H1 (cell line): ENCODE measurements around the gene DAND5. TPM values are rescaled to one million over a fixed set of nuclear protein-coding genes. Genes with fewer than 3 reads are reported as not detected.

ENCODE experiments used
- CTCF ChIA-PET: fragments of 300-600 bp; sonication (Branson Sonifier 250); formaldehyde crosslinking; loops from one replicate; lab custom pipeline; 2021; ENCODE audit not compliant: partially characterized antibody; lab: Charles Lee
- POLR2A ChIA-PET: fragments of 300-600 bp; sonication (Branson Sonifier 250); formaldehyde crosslinking; loops from one replicate; lab custom pipeline; 2021; ENCODE audit warnings: inconsistent platforms; ENCODE audit not compliant: partially characterized antibody; lab: Charles Lee
- DNase-seq, 2 experiments: peaks; one replicate each; pipeline versions ENCODE4 v3.0.0 to v3.0.0-alpha.2; 2010 to 2022; ENCODE audit warnings: low spot score in 2 of 2, low read depth in 1 of 2, mixed read lengths in 1 of 2
- FAIRE-seq: peaks from 2 replicates; lab custom pipeline; 2011; peaks lifted over from hg19 to GRCh38; lab: Jason Lieb, UNC
- H2AFZ ChIP-seq: 2 replicates; pipeline ENCODE4 v1.8.1; 2012; ENCODE audit warnings: low read length, inconsistent platforms
- H2AK5ac ChIP-seq: 2 replicates; pipeline ENCODE4 v1.6.1; 2013; ENCODE audit warnings: low read depth, low read length
- H2BK120ac ChIP-seq: replicated peaks from 2 replicates; pipeline ENCODE3; 2013; ENCODE audit warnings: low read depth, low read length, inconsistent platforms
- H2BK12ac ChIP-seq: 2 replicates; pipeline ENCODE4 v1.6.1; 2013; ENCODE audit warnings: low read depth, low read length
- H2BK15ac ChIP-seq: 2 replicates; pipeline ENCODE4 v1.6.1; 2013; ENCODE audit warnings: low read length
- H2BK20ac ChIP-seq: 2 replicates; pipeline ENCODE4 v1.6.1; 2013; ENCODE audit warnings: low read length
- H2BK5ac ChIP-seq: 2 replicates; pipeline ENCODE4 v1.6.1; 2013; ENCODE audit warnings: low read depth, low read length
- H3K14ac ChIP-seq: 2 replicates; pipeline ENCODE4 v1.6.1; 2013; ENCODE audit warnings: inconsistent platforms; ENCODE audit not compliant: insufficient read length
- H3K18ac ChIP-seq: 2 replicates; pipeline ENCODE4 v1.6.1; 2013; ENCODE audit warnings: low read length; ENCODE audit errors: extremely low read depth
- H3K23ac ChIP-seq: 2 replicates; pipeline ENCODE4 v1.6.1; 2013; ENCODE audit warnings: inconsistent platforms; ENCODE audit not compliant: insufficient read length
- H3K23me2 ChIP-seq: 2 replicates; pipeline ENCODE4 v1.6.1; 2013; ENCODE audit warnings: low read depth, low read length
- H3K27ac ChIP-seq: 2 replicates; pipeline ENCODE4 v1.6.1; 2011; ENCODE audit warnings: low read depth, low read length, inconsistent platforms
- H3K27me3 ChIP-seq, 4 experiments: replicated peaks in 1 of 4; 1 replicate in 1 of 4; 2 replicates in 3 of 4; pipeline versions ENCODE4 v1.6.1 to v1.8.1; 2011 to 2013; ENCODE audit warnings: low read length in 3 of 4, mild to moderate bottlenecking in 3 of 4, inconsistent platforms in 2 of 4, mixed read lengths in 2 of 4, moderate library complexity in 1 of 4; ENCODE audit not compliant: control insufficient read depth in 3 of 4, insufficient read depth in 3 of 4; ENCODE audit errors: extremely low read depth in 1 of 4
- H3K36me3 ChIP-seq, 4 experiments: 2 replicates each; pipeline versions ENCODE4 v1.6.1 to v1.8.1; 2011 to 2013; ENCODE audit warnings: mild to moderate bottlenecking in 4 of 4, low read length in 3 of 4, moderate library complexity in 2 of 4, control low read depth in 1 of 4, inconsistent platforms in 1 of 4; ENCODE audit not compliant: insufficient read depth in 4 of 4, control insufficient read depth in 2 of 4
- H3K4ac ChIP-seq: replicated peaks from 2 replicates; pipeline ENCODE3; 2013; ENCODE audit warnings: low read length, low read depth, mixed read lengths, inconsistent platforms; ENCODE audit not compliant: insufficient read length
- H3K4me1 ChIP-seq, 4 experiments: replicated peaks in 1 of 4; 1 replicate in 1 of 4; 2 replicates in 3 of 4; pipeline versions ENCODE4 v1.6.1 to v1.8.1; 2011 to 2013; ENCODE audit warnings: low read length in 3 of 4, inconsistent platforms in 2 of 4, mixed read lengths in 1 of 4; ENCODE audit not compliant: insufficient read depth in 4 of 4, control insufficient read depth in 3 of 4
- H3K4me2 ChIP-seq, 2 experiments: 2 replicates each; pipeline versions ENCODE4 v1.6.1 to v1.8.1; 2011 to 2013; ENCODE audit warnings: low read depth in 2 of 2, low read length in 2 of 2, control low read depth in 1 of 2, inconsistent platforms in 1 of 2, mild to moderate bottlenecking in 1 of 2; ENCODE audit not compliant: insufficient read depth in 1 of 2
- H3K4me3 ChIP-seq, 4 experiments: fragments of 200-600, 300-600 bp in 1 of 4; sonication (generic), shearing (Covaris generic), sonication (Bioruptor Twin) in 1 of 4; 2 replicates each; pipeline versions ENCODE4 v1.5.1 to v1.8.1; 2011 to 2016; ENCODE audit warnings: low read length in 4 of 4, low read depth in 3 of 4, control low read depth in 2 of 4, inconsistent platforms in 2 of 4, mild to moderate bottlenecking in 2 of 4, mixed read lengths in 1 of 4, moderate library complexity in 1 of 4; ENCODE audit not compliant: insufficient read depth in 2 of 4; ENCODE audit errors: extremely low read depth in 1 of 4
- H3K56ac ChIP-seq: replicated peaks from 2 replicates; pipeline ENCODE3; 2013; ENCODE audit warnings: low read depth, mild to moderate bottlenecking, mixed read lengths, low read length, inconsistent platforms; ENCODE audit not compliant: insufficient read length
- H3K79me1 ChIP-seq: 2 replicates; pipeline ENCODE4 v1.6.1; 2013; ENCODE audit warnings: low read depth, low read length, control low read depth
- H3K79me2 ChIP-seq, 2 experiments: 2 replicates each; pipeline versions ENCODE4 v1.6.1 to v1.8.1; 2012 to 2013; ENCODE audit warnings: low read length in 2 of 2, mild to moderate bottlenecking in 2 of 2, inconsistent platforms in 1 of 2; ENCODE audit not compliant: insufficient read depth in 2 of 2, control insufficient read depth in 1 of 2
- H3K9ac ChIP-seq, 4 experiments: replicated peaks in 1 of 4; 1 replicate in 1 of 4; 2 replicates in 3 of 4; pipeline versions ENCODE4 v1.6.1 to v1.8.1; 2011 to 2013; ENCODE audit warnings: low read depth in 3 of 4, low read length in 3 of 4, control low read depth in 2 of 4, mild to moderate bottlenecking in 2 of 4, moderate library complexity in 2 of 4, inconsistent platforms in 1 of 4; ENCODE audit errors: extremely low read depth in 1 of 4
- H3K9me3 ChIP-seq, 2 experiments: 2 replicates each; pipeline versions ENCODE4 v1.6.1 to v1.8.1; 2012 to 2013; ENCODE audit warnings: mild to moderate bottlenecking in 2 of 2, moderate library complexity in 2 of 2, control low read depth in 1 of 2, inconsistent platforms in 1 of 2, low read depth in 1 of 2, low read length in 1 of 2, mixed read lengths in 1 of 2; ENCODE audit not compliant: insufficient read depth in 2 of 2
- H4K20me1 ChIP-seq, 2 experiments: replicated peaks in 1 of 2; 2 replicates each; pipeline versions ENCODE3 to v1.8.1; 2011 to 2013; ENCODE audit warnings: inconsistent platforms in 2 of 2, low read length in 2 of 2, mild to moderate bottlenecking in 1 of 2; ENCODE audit not compliant: insufficient read depth in 2 of 2, control insufficient read depth in 1 of 2
- H4K5ac ChIP-seq: 2 replicates; pipeline ENCODE4 v1.6.1; 2013; ENCODE audit warnings: low read length, low read depth, mixed read lengths, inconsistent platforms; ENCODE audit not compliant: insufficient read length
- H4K8ac ChIP-seq: 2 replicates; pipeline ENCODE4 v1.8.0; 2013; ENCODE audit warnings: mild to moderate bottlenecking, moderate library complexity, low read length, inconsistent platforms; ENCODE audit not compliant: insufficient read depth; ENCODE audit errors: extremely low read depth
- H4K91ac ChIP-seq: replicated peaks from 2 replicates; pipeline ENCODE3; 2013; ENCODE audit warnings: low read length, mixed read lengths, inconsistent platforms; ENCODE audit not compliant: insufficient read length
- ASH2L ChIP-seq: fragments of 200-600, 300-600 bp; sonication (generic); IDR thresholded peaks from one replicate; pipeline ENCODE4 v1.7.1; 2017; ENCODE audit warnings: low read length
- CTBP2 ChIP-seq: IDR thresholded peaks from 2 replicates; pipeline ENCODE4 v1.7.0; 2011; ENCODE audit warnings: borderline replicate concordance, mild to moderate bottlenecking, moderate library complexity, mixed read lengths, low read length; ENCODE audit not compliant: insufficient read depth, insufficient read length
- WGBS, 2 experiments: shearing (Covaris generic) in 1 of 2; methylation state at CpG; one replicate each; pipeline versions ENCODE4 v1.1.6 to v1.1.7; 2013 to 2015; ENCODE audit warnings: low lambda C conversion rate in 2 of 2, mixed read lengths in 2 of 2, inconsistent platforms in 1 of 2, low coverage in 1 of 2, missing lambda C conversion rate in 1 of 2; ENCODE audit not compliant: insufficient replicate concordance in 2 of 2, insufficient coverage in 1 of 2, insufficient read length in 1 of 2; ENCODE audit errors: extremely low coverage in 1 of 2, missing lambda C conversion rate in 1 of 2; 5-methylcytosine and 5-hydroxymethylcytosine counted together
- microRNA-seq, 2 experiments: library from miRNA; unstranded; fragments of <30 nt; microRNA quantifications; one replicate each; pipeline versions ENCODE4 to v1.2.0, GENCODE V29; 2016 to 2020; ENCODE audit warnings: borderline microRNAs expressed in 2 of 2, borderline number of aligned reads in 2 of 2, borderline replicate concordance in 1 of 2
- polyA plus RNA-seq, 7 experiments: library from polyadenylated mRNA; depleted of rRNA in 3 of 7; stranded (reverse) in 5 of 7; unstranded in 2 of 7; fragments of >200 nt in 5 of 7; fragments of 200-250 nt in 2 of 7; gene quantifications; 1 replicate in 5 of 7; 2 replicates in 1 of 7; 4 replicates in 1 of 7; pipeline versions ENCODE4 v1.2.1 to v1.2.3, GENCODE V29; 2011 to 2013; ENCODE audit warnings: missing spikeins in 2 of 7, mixed read lengths in 2 of 7
- small RNA-seq: library from polyadenylated mRNA; stranded (forward); fragments of <200 nt; extraction: miRNeasy Mini kit (QIAGEN cat#:217004); gene quantifications from one replicate; pipeline ENCODE3, GENCODE V24; 2013; ENCODE audit not compliant: insufficient read depth
- total RNA-seq: library from RNA; stranded (reverse); fragmentation: NEBNext Ultra II Directional; extraction: Animal tissue kit (Norgen Biotek cat#: 25700); gene quantifications from 2 replicates; pipeline ENCODE4 v1.2.1, GENCODE V29; 2021

Gene DAND5
- total and polyA plus RNA-seq, 2 of the 8 experiments (the other 6 are each of a cell fraction or from before 2014, with no cell fraction given) = 0.14 to 0.17 TPM

GRCh38 chr19:13023656-13024055 lies 54.3 kb downstream of the DAND5 start:
- no peak overlapping the region for H3K4ac ChIP-seq
- H3K79me1 ChIP-seq = no peaks in the 10 kb centered on the region
- FAIRE-seq (no peak), DNase-seq (no peak)
- no peak overlapping the region for H3K23ac ChIP-seq
- H2BK5ac ChIP-seq = no peak overlapping the region
- no peak overlapping the region for H3K56ac ChIP-seq
- H2BK15ac ChIP-seq = no peak overlapping the region
- no peak overlapping the region for H3K18ac ChIP-seq
- H3K9ac ChIP-seq = no peak overlapping the region
- H3K4me2 ChIP-seq = peak overlapping the region in 1 of 2 experiments; percentile 65; a peak in 3 of 4 replicates
- H3K14ac ChIP-seq = no peak overlapping the region
- H2BK12ac ChIP-seq = no peak overlapping the region
- WGBS, 2 experiments = 0% methylated on average over 3 of the region's 8 CpGs; no CpG with 5 or more reads in 1 of the 2 experiments
- no peak overlapping the region for H2AK5ac ChIP-seq
- H3K23me2 ChIP-seq = peaks cover 2% of the 10 kb centered on the region; the same call in 1 of the 2 replicates
- ChIA-PET POLR2A (interaction anchor here (0.9 to 3.2 kb wide), 4 partner anchors 10 to 38 kb away, joined by 3 to 17 read pairs (median 10); no protein-coding TSS in a partner anchor), CTCF (interaction anchor here (0.6 to 15.0 kb wide), 5 partner anchors 10 to 1232 kb away, joined by 3 to 760 read pairs (median 9); no protein-coding TSS in a partner anchor)
- H3K27me3 ChIP-seq = peaks cover 81 to 98% (median 96%) of the 10 kb centered on the region in 4 experiments
- H3K79me2 ChIP-seq = no peaks in the 10 kb centered on the region
- peaks cover 0 to 2% (median 0%) of the 10 kb centered on the region in 4 experiments; a peak in 1 of 8 replicates for H3K36me3 ChIP-seq
- H4K20me1 ChIP-seq = peaks cover 3 to 25% of the 10 kb centered on the region in 2 experiments
- TF ChIP-seq CTBP2 (no peak), ASH2L (peak; percentile 0)
- no peak overlapping the region for H4K8ac ChIP-seq
- H3K4me3 ChIP-seq = peak overlapping the region in 1 of 4 experiments; percentile 46; a peak in 1 of 8 replicates
- no peaks in the 10 kb centered on the region for H3K9me3 ChIP-seq
- H2AFZ ChIP-seq = no peak overlapping the region
- peaks cover 9 to 31% (median 26%) of the 10 kb centered on the region in 4 experiments for H3K4me1 ChIP-seq
- H3K27ac ChIP-seq = no peak overlapping the region
- no peak overlapping the region for H4K5ac ChIP-seq
- H2BK120ac ChIP-seq = no peak overlapping the region
- no peak overlapping the region for H2BK20ac ChIP-seq
- no peak overlapping the region for H4K91ac ChIP-seq

Small RNAs within 50 kb of the gene (microRNA-seq; reads per million reads assigned to microRNA genes)
- gene MIR5695 = 0 reads per million in 2 experiments
- gene MIR6515 = 0 to 0.41 reads per million in 2 experiments

Small RNAs within 50 kb of the gene (small RNA-seq; reads per million reads assigned to genes)
- gene MIR5695 (not detected), gene MIR6515 (3.1 reads per million, percentile 39 among the genes with 10 or more reads in this experiment)

Other genes starting within 250 kb of the DAND5 start
- 110 and 112 TPM in 2 replicates for gene TNPO2, start 245.6 kb upstream of the DAND5 start, total RNA-seq
- 121 and 136 TPM in 2 replicates for gene TNPO2, start 245.6 kb upstream of the DAND5 start, polyA plus RNA-seq (2011; rRNA removed)
- 149 and 156 TPM in 2 replicates for gene TRIR, start 234.9 kb upstream of the DAND5 start, total RNA-seq
- 130 and 167 TPM in 2 replicates for gene TRIR, start 234.9 kb upstream of the DAND5 start, polyA plus RNA-seq (2011; rRNA removed)
- 105 and 106 TPM in 2 replicates for gene GET3, start 232.1 kb upstream of the DAND5 start, total RNA-seq
- gene GET3, start 232.1 kb upstream of the DAND5 start, polyA plus RNA-seq (2011; rRNA removed) = 297 and 304 TPM in 2 replicates
- gene BEST2, start 217.8 kb upstream of the DAND5 start, total RNA-seq = 4.6 TPM in 2 replicates
- 7.3 and 11.6 TPM in 2 replicates for gene BEST2, start 217.8 kb upstream of the DAND5 start, polyA plus RNA-seq (2011; rRNA removed)
- gene HOOK2, start 194.0 kb upstream of the DAND5 start, total RNA-seq = 59.3 and 63.2 TPM in 2 replicates
- 23.8 and 39.2 TPM in 2 replicates for gene HOOK2, start 194.0 kb upstream of the DAND5 start, polyA plus RNA-seq (2011; rRNA removed)
- 7.4 and 8.6 TPM in 2 replicates for gene JUNB, start 178.1 kb upstream of the DAND5 start, total RNA-seq
- 10.0 and 14.1 TPM in 2 replicates for gene JUNB, start 178.1 kb upstream of the DAND5 start, polyA plus RNA-seq (2011; rRNA removed)
- 380 and 404 TPM in 2 replicates for gene PRDX2, start 167.8 kb upstream of the DAND5 start, total RNA-seq
- gene PRDX2, start 167.8 kb upstream of the DAND5 start, polyA plus RNA-seq (2011; rRNA removed) = 748 and 904 TPM in 2 replicates
- gene THSD8, start 167.5 kb upstream of the DAND5 start, total RNA-seq = 41.3 and 42.3 TPM in 2 replicates
- 3.4 and 8.2 TPM in 2 replicates for gene THSD8, start 167.5 kb upstream of the DAND5 start, polyA plus RNA-seq (2011; rRNA removed)
- gene RNASEH2A, start 163.0 kb upstream of the DAND5 start, total RNA-seq = 67.5 and 67.9 TPM in 2 replicates
- 120 and 141 TPM in 2 replicates for gene RNASEH2A, start 163.0 kb upstream of the DAND5 start, polyA plus RNA-seq (2011; rRNA removed)
- gene RTBDN, start 135.0 kb upstream of the DAND5 start, total RNA-seq = 4.8 and 5.8 TPM in 2 replicates
- 4.0 and 4.4 TPM in 2 replicates for gene RTBDN, start 135.0 kb upstream of the DAND5 start, polyA plus RNA-seq (2011; rRNA removed)
- gene MAST1, start 131.1 kb upstream of the DAND5 start, total RNA-seq = 25.2 and 28.3 TPM in 2 replicates
- gene MAST1, start 131.1 kb upstream of the DAND5 start, polyA plus RNA-seq (2011; rRNA removed) = 15.6 and 27.5 TPM in 2 replicates
- gene DNASE2, start 88.1 kb upstream of the DAND5 start, total RNA-seq = 32.9 and 33.2 TPM in 2 replicates
- 48.2 and 58.2 TPM in 2 replicates for gene DNASE2, start 88.1 kb upstream of the DAND5 start, polyA plus RNA-seq (2011; rRNA removed)
- 0.59 and 0.84 TPM in 2 replicates for gene KLF1, start 82.4 kb upstream of the DAND5 start, total RNA-seq
- gene KLF1, start 82.4 kb upstream of the DAND5 start, polyA plus RNA-seq (2011; rRNA removed) = 0.91 and 1.0 TPM in 2 replicates
- gene GCDH, start 78.4 kb upstream of the DAND5 start, total RNA-seq = 63.8 and 67.3 TPM in 2 replicates
- 89.4 and 134 TPM in 2 replicates for gene GCDH, start 78.4 kb upstream of the DAND5 start, polyA plus RNA-seq (2011; rRNA removed)
- gene SYCE2, start 50.3 kb upstream of the DAND5 start, total RNA-seq = 0.46 and 0.97 TPM in 2 replicates
- gene SYCE2, start 50.3 kb upstream of the DAND5 start, polyA plus RNA-seq (2011; rRNA removed) = 0.69 and 0.71 TPM in 2 replicates
- gene FARSA, start 35.9 kb upstream of the DAND5 start, total RNA-seq = 103 and 108 TPM in 2 replicates
- gene FARSA, start 35.9 kb upstream of the DAND5 start, polyA plus RNA-seq (2011; rRNA removed) = 61.0 and 100 TPM in 2 replicates
- 1,155 and 1,177 TPM in 2 replicates for gene CALR, start 31.0 kb upstream of the DAND5 start, total RNA-seq
- 418 and 591 TPM in 2 replicates for gene CALR, start 31.0 kb upstream of the DAND5 start, polyA plus RNA-seq (2011; rRNA removed)
- gene RAD23A, start 23.7 kb upstream of the DAND5 start, total RNA-seq = 73.3 and 76.1 TPM in 2 replicates
- 40.0 and 80.1 TPM in 2 replicates for gene RAD23A, start 23.7 kb upstream of the DAND5 start, polyA plus RNA-seq (2011; rRNA removed)
- 42.2 and 45.5 TPM in 2 replicates for gene GADD45GIP1, start 12.4 kb upstream of the DAND5 start, total RNA-seq
- gene GADD45GIP1, start 12.4 kb upstream of the DAND5 start, polyA plus RNA-seq (2011; rRNA removed) = 42.6 and 58.5 TPM in 2 replicates
- 0.20 and 0.27 TPM in 2 replicates for gene NFIX, start 25.9 kb downstream of the DAND5 start, total RNA-seq
- gene NFIX, start 25.9 kb downstream of the DAND5 start, polyA plus RNA-seq (2011; rRNA removed) = 0.03 and 0.08 TPM in 2 replicates
- 0.58 and 0.65 TPM in 2 replicates for gene LYL1, start 133.3 kb downstream of the DAND5 start, total RNA-seq
- gene LYL1, start 133.3 kb downstream of the DAND5 start, polyA plus RNA-seq (2011; rRNA removed) = 0.76 and 1.0 TPM in 2 replicates
- gene TRMT1, start 147.2 kb downstream of the DAND5 start, total RNA-seq = 96.6 and 99.3 TPM in 2 replicates
- 77.4 and 118 TPM in 2 replicates for gene TRMT1, start 147.2 kb downstream of the DAND5 start, polyA plus RNA-seq (2011; rRNA removed)
- 226 and 234 TPM in 2 replicates for gene NACC1, start 148.7 kb downstream of the DAND5 start, total RNA-seq
- gene NACC1, start 148.7 kb downstream of the DAND5 start, polyA plus RNA-seq (2011; rRNA removed) = 301 and 541 TPM in 2 replicates
- gene STX10, start 180.8 kb downstream of the DAND5 start, total RNA-seq = 50.8 and 53.0 TPM in 2 replicates
- 80.1 and 86.8 TPM in 2 replicates for gene STX10, start 180.8 kb downstream of the DAND5 start, polyA plus RNA-seq (2011; rRNA removed)
- 137 and 138 TPM in 2 replicates for gene IER2, start 180.8 kb downstream of the DAND5 start, total RNA-seq
- gene IER2, start 180.8 kb downstream of the DAND5 start, polyA plus RNA-seq (2011; rRNA removed) = 84.5 and 151 TPM in 2 replicates